Muscle of back (tissue), 11 donors: ENCODE data around the gene ANO10. TPM values are rescaled to one million over a fixed set of nuclear protein-coding genes. Genes with fewer than 3 reads are reported as not detected.

ENCODE experiments used
- DNase-seq, 3 donors: peaks; one replicate each; pipeline versions ENCODE4 v3.0.0 to v3.0.0-alpha.2; 2013
- polyA plus RNA-seq, 10 donors: library from polyadenylated mRNA; unstranded; fragments of 120-200 nt; gene quantifications; one replicate each; pipeline ENCODE4 v1.2.1, GENCODE V29; 2013; ENCODE audit not compliant: insufficient read length in 10 of 10

ANO10 gene
- polyA plus RNA-seq, 10 donors, result 15.1 to 22.1 (median 17.9) TPM

GRCh38 chr3:43349716-43350115 lies 272.1 kb downstream of the ANO10 start:
- DNase-seq, result peak in 1 of 3 donors; percentile 47

GRCh38 chr3:43348852-43349574 lies 272.8 kb downstream of the ANO10 start:
- peak in 1 of 3 donors; percentile 22 for DNase-seq

- peak in 1 of 3 donors; percentile 44 for DNase-seq
Observed at GRCh38 chr3:43348350-43348749, 273.5 kb downstream of the ANO10 start.

- DNase-seq, result no peak
Observed at GRCh38 chr3:43347774-43348173, 274.0 kb downstream of the ANO10 start.

GRCh38 chr3:43346978-43347749 lies 274.6 kb downstream of the ANO10 start:
- DNase-seq, result no peak

- no peak for DNase-seq
Observed at GRCh38 chr3:43345877-43346276, 275.9 kb downstream of the ANO10 start.

- no peak for DNase-seq
Observed at GRCh38 chr3:43345246-43345645, 276.6 kb downstream of the ANO10 start.

GRCh38 chr3:43344520-43344919 lies 277.3 kb downstream of the ANO10 start:
- no peak for DNase-seq

- DNase-seq, result no peak
Observed at GRCh38 chr3:43343815-43344214, 278.0 kb downstream of the ANO10 start.

GRCh38 chr3:43343185-43343584 lies 278.6 kb downstream of the ANO10 start:
- no peak for DNase-seq

- DNase-seq, result no peak
Observed at GRCh38 chr3:43341788-43342187, 280.0 kb downstream of the ANO10 start.

- no peak for DNase-seq
Observed at GRCh38 chr3:43340403-43340802, 281.4 kb downstream of the ANO10 start.

GRCh38 chr3:43338295-43338694 lies 283.5 kb downstream of the ANO10 start:
- no peak for DNase-seq

- no peak for DNase-seq
Observed at GRCh38 chr3:43335799-43336198, 286.0 kb downstream of the ANO10 start.

- no peak for DNase-seq
Observed at GRCh38 chr3:43334976-43335375, 286.8 kb downstream of the ANO10 start.

GRCh38 chr3:43331381-43331780 lies 290.4 kb downstream of the ANO10 start:
- DNase-seq, result no peak

GRCh38 chr3:43330981-43331380 lies 290.8 kb downstream of the ANO10 start:
- no peak for DNase-seq

- DNase-seq, result no peak
Observed at GRCh38 chr3:43328653-43329052, 293.2 kb downstream of the ANO10 start.

GRCh38 chr3:43327582-43327979 lies 294.2 kb downstream of the ANO10 start:
- DNase-seq, result no peak

- DNase-seq, result peak; percentile 13 to 46 (median 16)
Observed at GRCh38 chr3:43326891-43327581, 294.8 kb downstream of the ANO10 start.

- DNase-seq, result no peak
Observed at GRCh38 chr3:43323541-43323940, 298.3 kb downstream of the ANO10 start.

- no peak for DNase-seq
Observed at GRCh38 chr3:43320288-43320687, 301.5 kb downstream of the ANO10 start.

GRCh38 chr3:43319794-43320193 lies 302.0 kb downstream of the ANO10 start:
- DNase-seq, result no peak
